Activated CD8-positive, alpha-beta T cell treated with anti-CD3 and anti-CD28 coated beads, Interleukin-2, amount 10 ng/mL, durations not matched to agents 7 days and 5 days (primary cell): Measurements from ENCODE around the gene PIGQ. TPM values are rescaled to one million over a fixed set of nuclear protein-coding genes. Genes with fewer than 3 reads are reported as not detected.
"Not testable (repeated sequence)": the region's sequence is repeated elsewhere in the genome, so short reads cannot be mapped to it uniquely, and the experiment has no call there.

ENCODE experiments used
- ATAC-seq: fragments of 150-1000 bp; cut with Tn5 transposase; one replicate; pipeline ENCODE4 v1.10.0; 2021; ENCODE audit warnings: moderate library complexity
- CTCF ChIA-PET: fragments of 350-600 bp; sonication (Branson Sonifier 250); formaldehyde crosslinking; loops from one replicate; lab custom pipeline; 2021; ENCODE audit warnings: antibody characterized with exemption; lab: Charles Lee
- POLR2A ChIA-PET: fragments of 350-600 bp; sonication (Branson Sonifier 250); formaldehyde crosslinking; loops from one replicate; lab custom pipeline; 2021; ENCODE audit warnings: antibody characterized with exemption; lab: Charles Lee
- DNase-seq: peaks from one replicate; pipeline ENCODE4 v3.0.0-alpha.2; 2020
- H3K27ac Mint-ChIP-seq: one replicate; pipeline ENCODE4 v1.8.0; 2021; ENCODE audit warnings: mild to moderate bottlenecking, mixed read lengths
- H3K27me3 Mint-ChIP-seq: one replicate; pipeline ENCODE4 v1.8.0; 2021; ENCODE audit warnings: low read depth, mixed read lengths
- H3K36me3 Mint-ChIP-seq: one replicate; pipeline ENCODE4 v1.8.0; 2021; ENCODE audit warnings: low read depth, mixed read lengths
- H3K4me1 Mint-ChIP-seq: one replicate; pipeline ENCODE4 v1.8.0; 2021; ENCODE audit warnings: low read depth, mixed read lengths
- H3K4me3 Mint-ChIP-seq: one replicate; pipeline ENCODE4 v1.8.0; 2021; ENCODE audit warnings: mild to moderate bottlenecking, mixed read lengths
- H3K9me3 Mint-ChIP-seq: one replicate; pipeline ENCODE4 v1.8.0; 2022; ENCODE audit warnings: mixed read lengths; ENCODE audit not compliant: insufficient read depth
- total RNA-seq, 2 experiments: library from RNA; stranded (reverse); gene quantifications; one replicate each; pipeline ENCODE4 v1.2.3, GENCODE V29; 2021

PIGQ gene
- total RNA-seq, 2 experiments from 2014 or later, result 41.2 to 43.0 TPM

GRCh38 chr16:595942-596735 is 26.4 kb downstream of the PIGQ start:
- DNase-seq (no peak), ATAC-seq (no peak)
- Mint-ChIP-seq H3K27me3 (no peaks in the 10 kb centered on the region), H3K4me1 (peaks cover 21% of the 10 kb centered on the region), H3K36me3 (peaks cover 9% of the 10 kb centered on the region), H3K4me3 (no peak overlapping the region), H3K9me3 (no peaks in the 10 kb centered on the region), H3K27ac (no peak overlapping the region)
- POLR2A ChIA-PET, result no interaction called here
- CTCF ChIA-PET, result no interaction called here

- ChIA-PET POLR2A (no interaction called here), CTCF (no interaction called here)
- Mint-ChIP-seq H3K4me3 (no peak overlapping the region), H3K27ac (no peak overlapping the region), H3K4me1 (peaks cover 18% of the 10 kb centered on the region), H3K9me3 (no peaks in the 10 kb centered on the region), H3K27me3 (no peaks in the 10 kb centered on the region), H3K36me3 (peaks cover 9% of the 10 kb centered on the region)
- no peak for ATAC-seq
- no peak for DNase-seq
These were observed 26.9 kb downstream of the PIGQ start for GRCh38 chr16:596736-597060.

GRCh38 chr16:597655-598054 is 27.9 kb downstream of the PIGQ start:
- H3K9me3 Mint-ChIP-seq, POLR2A ChIA-PET, H3K36me3 Mint-ChIP-seq, ATAC-seq, DNase-seq, H3K27ac Mint-ChIP-seq, H3K27me3 Mint-ChIP-seq, H3K4me3 Mint-ChIP-seq: not testable (repeated sequence)
- H3K4me1 Mint-ChIP-seq, result peaks cover 10% of the 10 kb centered on the region
- CTCF ChIA-PET, result interaction anchor here (1.8 kb wide), 1 partner anchor 19 kb away, joined by 6 read pairs; no protein-coding TSS in a partner anchor

GRCh38 chr16:598823-599739 is 29.3 kb downstream of the PIGQ start:
- no peak for DNase-seq
- CTCF ChIA-PET, result interaction anchor here (1.8 kb wide), 1 partner anchor 20 kb away, joined by 6 read pairs; no protein-coding TSS in a partner anchor
- H3K4me3 Mint-ChIP-seq, result no peak overlapping the region

GRCh38 chr16:600781-601180 is 31.0 kb downstream of the PIGQ start:
- Mint-ChIP-seq H3K27me3 (no peaks in the 10 kb centered on the region), H3K27ac (no peak overlapping the region), H3K4me3 (no peak overlapping the region), H3K9me3 (no peaks in the 10 kb centered on the region), H3K36me3 (peaks cover 11% of the 10 kb centered on the region), H3K4me1 (peaks cover 2% of the 10 kb centered on the region)
- ATAC-seq, result no peak
- CTCF ChIA-PET, result interaction anchor here (0.9 to 2.0 kb wide), 4 partner anchors 9 to 218 kb away, joined by 3 to 5 read pairs (median 3); partner anchors contain the start of gene METTL26
- POLR2A ChIA-PET, result interaction anchor here (0.6 kb wide), 1 partner anchor 47 kb away, joined by 3 read pairs; no protein-coding TSS in a partner anchor
- no peak for DNase-seq

More at GRCh38 chr16:598823-599739, 29.3 kb downstream of the PIGQ start:
- Mint-ChIP-seq H3K9me3 (no peaks in the 10 kb centered on the region), H3K27me3 (no peaks in the 10 kb centered on the region), H3K27ac (no peak overlapping the region), H3K4me1 (peaks cover 2% of the 10 kb centered on the region), H3K36me3 (peaks cover 9% of the 10 kb centered on the region)
- POLR2A ChIA-PET, result no interaction called here
- no peak for ATAC-seq

- Mint-ChIP-seq H3K36me3 (peaks cover 4% of the 10 kb centered on the region), H3K27ac (no peak overlapping the region), H3K4me1 (peaks cover 2% of the 10 kb centered on the region), H3K9me3 (no peaks in the 10 kb centered on the region), H3K4me3 (no peak overlapping the region), H3K27me3 (no peaks in the 10 kb centered on the region)
- ChIA-PET CTCF (no interaction called here), POLR2A (no interaction called here)
- no peak for DNase-seq
- ATAC-seq, result no peak
These were observed 34.2 kb downstream of the PIGQ start for GRCh38 chr16:603933-604332.

- Mint-ChIP-seq H3K27ac (no peak overlapping the region), H3K4me1 (peaks cover 7% of the 10 kb centered on the region), H3K27me3 (no peaks in the 10 kb centered on the region), H3K36me3 (peaks cover 2% of the 10 kb centered on the region), H3K4me3 (no peak overlapping the region), H3K9me3 (no peaks in the 10 kb centered on the region)
- ATAC-seq (no peak), DNase-seq (no peak)
- ChIA-PET POLR2A (no interaction called here), CTCF (no interaction called here)
These were observed 37.0 kb downstream of the PIGQ start for GRCh38 chr16:606656-607307.

GRCh38 chr16:608019-608418 is 38.3 kb downstream of the PIGQ start:
- CTCF ChIA-PET, result interaction anchor here (0.9 kb wide), 1 partner anchor 29 kb away, joined by 3 read pairs; no protein-coding TSS in a partner anchor
- no peak for DNase-seq
- Mint-ChIP-seq H3K36me3 (peaks cover 2% of the 10 kb centered on the region), H3K27me3 (no peaks in the 10 kb centered on the region), H3K4me3 (no peak overlapping the region), H3K9me3 (no peaks in the 10 kb centered on the region), H3K27ac (no peak overlapping the region), H3K4me1 (peaks cover 4% of the 10 kb centered on the region)
- ATAC-seq, result no peak
- POLR2A ChIA-PET, result no interaction called here

GRCh38 chr16:609316-609715 is 39.5 kb downstream of the PIGQ start:
- ATAC-seq (no peak), DNase-seq (no peak)
- no peak overlapping the region for H3K4me3 Mint-ChIP-seq
- ChIA-PET POLR2A (interaction anchor here (1.1 kb wide), 1 partner anchor 19 kb away, joined by 3 read pairs; no protein-coding TSS in a partner anchor), CTCF (interaction anchor here (1.4 kb wide), 1 partner anchor 8 kb away, joined by 5 read pairs; no protein-coding TSS in a partner anchor)
- H3K36me3 Mint-ChIP-seq, result peaks cover 2% of the 10 kb centered on the region
- H3K27me3 Mint-ChIP-seq, result no peaks in the 10 kb centered on the region
- peaks cover 4% of the 10 kb centered on the region for H3K4me1 Mint-ChIP-seq
- H3K9me3 Mint-ChIP-seq, result no peaks in the 10 kb centered on the region
- H3K27ac Mint-ChIP-seq, result no peak overlapping the region

- no peaks in the 10 kb centered on the region for H3K27me3 Mint-ChIP-seq
- peaks cover 2% of the 10 kb centered on the region for H3K36me3 Mint-ChIP-seq
- POLR2A ChIA-PET, result interaction anchor here (1.1 kb wide), 1 partner anchor 19 kb away, joined by 3 read pairs; no protein-coding TSS in a partner anchor
- H3K4me1 Mint-ChIP-seq, result peaks cover 4% of the 10 kb centered on the region
- ATAC-seq, result no peak
- H3K4me3 Mint-ChIP-seq, result no peak overlapping the region
- H3K27ac Mint-ChIP-seq, result no peak overlapping the region
- CTCF ChIA-PET, result interaction anchor here (1.4 kb wide), 1 partner anchor 9 kb away, joined by 5 read pairs; no protein-coding TSS in a partner anchor
- no peaks in the 10 kb centered on the region for H3K9me3 Mint-ChIP-seq
- no peak for DNase-seq
These were observed 40.2 kb downstream of the PIGQ start for GRCh38 chr16:609984-610383.
